KOPT-K1 (cell line): ENCODE data around the gene ABCA9.
"Not testable (repeated sequence)": the region's sequence is repeated elsewhere in the genome, so short reads cannot be mapped to it uniquely, and the experiment has no call there.

Experiments
- H3K27ac ChIP-seq: fragments of 200-600 bp; sonication (generic); 2 replicates; pipeline ENCODE4 v1.5.1; 2016; ENCODE audit warnings: antibody characterized with exemption, mild to moderate bottlenecking, low read depth, low read length; ENCODE audit not compliant: poor library complexity, severe bottlenecking
- H3K36me3 ChIP-seq: fragments of 200-600 bp; sonication (generic); 2 replicates; pipeline ENCODE4 v1.5.1; 2017; ENCODE audit warnings: antibody characterized with exemption, mild to moderate bottlenecking, low read length, moderate library complexity; ENCODE audit not compliant: insufficient read depth
- H3K9me3 ChIP-seq: fragments of 200-600 bp; sonication (generic); 2 replicates; pipeline ENCODE4 v1.5.1; 2017; ENCODE audit warnings: antibody characterized with exemption, low read length, mild to moderate bottlenecking; ENCODE audit not compliant: insufficient read depth, poor library complexity, severe bottlenecking

Gene ABCA9

GRCh38 chr17:69015631-69016030 is 45.1 kb downstream of the ABCA9 start:
- Histone ChIP-seq H3K27ac (no peak overlapping the region), H3K36me3 (no peaks in the 10 kb centered on the region), H3K9me3 (no peaks in the 10 kb centered on the region)

GRCh38 chr17:69012895-69013805 is 47.6 kb downstream of the ABCA9 start:
- Histone ChIP-seq H3K27ac (no peak overlapping the region), H3K36me3 (no peaks in the 10 kb centered on the region), H3K9me3 (no peaks in the 10 kb centered on the region)

- Histone ChIP-seq H3K9me3 (no peaks in the 10 kb centered on the region), H3K27ac (no peak overlapping the region), H3K36me3 (no peaks in the 10 kb centered on the region)
These were observed 50.8 kb downstream of the ABCA9 start for GRCh38 chr17:69009930-69010329.

GRCh38 chr17:69004759-69005158 is 56.0 kb downstream of the ABCA9 start:
- not testable (repeated sequence) for H3K27ac ChIP-seq, H3K9me3 ChIP-seq, H3K36me3 ChIP-seq

GRCh38 chr17:68999743-69000142 is 61.0 kb downstream of the ABCA9 start:
- not testable (repeated sequence) for H3K9me3 ChIP-seq, H3K36me3 ChIP-seq, H3K27ac ChIP-seq

- Histone ChIP-seq H3K27ac (no peak overlapping the region), H3K9me3 (no peaks in the 10 kb centered on the region), H3K36me3 (no peaks in the 10 kb centered on the region)
These were observed 67.6 kb downstream of the ABCA9 start for GRCh38 chr17:68993112-68993511.

- Histone ChIP-seq H3K36me3 (no peaks in the 10 kb centered on the region), H3K27ac (no peak overlapping the region), H3K9me3 (no peaks in the 10 kb centered on the region)
These were observed 72.8 kb downstream of the ABCA9 start for GRCh38 chr17:68987966-68988365.

GRCh38 chr17:68981288-68981687 is 79.4 kb downstream of the ABCA9 start:
- Histone ChIP-seq H3K27ac (no peak overlapping the region), H3K36me3 (no peaks in the 10 kb centered on the region), H3K9me3 (no peaks in the 10 kb centered on the region)

- no peaks in the 10 kb centered on the region for H3K36me3 ChIP-seq
- no peaks in the 10 kb centered on the region for H3K9me3 ChIP-seq
- no peak overlapping the region for H3K27ac ChIP-seq
These were observed 87.5 kb downstream of the ABCA9 start for GRCh38 chr17:68973098-68973846.

- Histone ChIP-seq H3K9me3 (no peaks in the 10 kb centered on the region), H3K36me3 (no peaks in the 10 kb centered on the region), H3K27ac (no peak overlapping the region)
These were observed 88.5 kb downstream of the ABCA9 start for GRCh38 chr17:68972119-68972704.

GRCh38 chr17:68969101-68969500 is 91.6 kb downstream of the ABCA9 start:
- no peak overlapping the region for H3K27ac ChIP-seq
- H3K36me3 ChIP-seq = no peaks in the 10 kb centered on the region
- H3K9me3 ChIP-seq = no peaks in the 10 kb centered on the region

GRCh38 chr17:68963958-68964357 is 96.8 kb downstream of the ABCA9 start:
- Histone ChIP-seq H3K27ac (no peak overlapping the region), H3K9me3 (no peaks in the 10 kb centered on the region), H3K36me3 (no peaks in the 10 kb centered on the region)

GRCh38 chr17:68961214-68961882 is 99.4 kb downstream of the ABCA9 start:
- no peak overlapping the region for H3K27ac ChIP-seq

GRCh38 chr17:68959117-68959516 is 101.6 kb downstream of the ABCA9 start:
- H3K36me3 ChIP-seq, H3K9me3 ChIP-seq, H3K27ac ChIP-seq: not testable (repeated sequence)

More at GRCh38 chr17:68961214-68961882, 99.4 kb downstream of the ABCA9 start:
- Histone ChIP-seq H3K36me3 (no peaks in the 10 kb centered on the region), H3K9me3 (no peaks in the 10 kb centered on the region)

GRCh38 chr17:68957944-68958343 is 102.8 kb downstream of the ABCA9 start:
- Histone ChIP-seq H3K27ac (no peak overlapping the region), H3K36me3 (no peaks in the 10 kb centered on the region), H3K9me3 (no peaks in the 10 kb centered on the region)
